Limb (tissue), 2 donors: ENCODE data around the gene ENTPD8.
A peak's percentile ranks its signal among the peaks of the same experiment; 100 is the strongest.

Source experiments
- DNase-seq, 2 donors: peaks; one replicate each; pipeline ENCODE4 v3.0.0-alpha.2; 2016; ENCODE audit errors: extremely low spot score in 2 of 2

ENTPD8 gene

DNA sequence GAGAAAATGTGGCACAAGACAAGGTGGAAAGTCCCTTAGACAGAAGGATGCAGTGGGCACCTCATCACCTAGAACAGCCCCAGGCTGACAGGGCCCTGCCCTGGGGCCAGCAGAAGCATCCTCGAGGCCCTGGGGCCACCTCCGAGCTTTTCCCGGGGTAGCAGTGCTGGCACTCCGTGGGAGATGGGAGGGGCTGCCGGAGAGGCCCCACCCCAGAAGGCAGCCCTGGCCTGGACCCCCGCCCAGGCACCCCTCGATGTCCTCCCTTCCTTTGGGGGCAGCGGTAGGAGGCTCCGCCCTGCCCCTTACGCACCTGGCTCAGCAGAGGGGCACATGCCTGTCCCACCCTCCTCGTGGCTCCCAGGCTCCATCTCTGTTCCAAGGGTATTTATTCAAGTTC lies 35.7 kb upstream of the ENTPD8 start:
- DNase-seq: peak in 1 of 2 donors; percentile 21

DNA sequence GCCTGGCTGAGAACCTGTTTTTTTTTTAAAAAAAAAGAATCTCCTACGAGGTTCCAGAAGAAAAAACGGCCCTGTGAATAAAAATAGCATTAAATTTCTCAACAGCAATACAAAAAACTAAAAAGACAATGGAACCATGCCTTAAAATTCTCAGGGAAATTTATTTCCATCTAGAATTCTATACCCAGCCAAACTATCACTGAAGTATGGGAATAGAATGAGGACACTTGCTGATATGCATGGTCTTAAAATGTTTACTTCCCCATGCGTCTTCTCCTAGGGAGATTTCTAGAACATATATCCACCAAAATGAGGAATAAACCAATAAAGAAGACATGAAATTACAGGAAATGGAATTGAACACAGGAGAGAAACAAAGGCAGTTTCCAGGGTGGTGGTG lies 34.5 kb upstream of the ENTPD8 start:
- no peak for DNase-seq

DNA sequence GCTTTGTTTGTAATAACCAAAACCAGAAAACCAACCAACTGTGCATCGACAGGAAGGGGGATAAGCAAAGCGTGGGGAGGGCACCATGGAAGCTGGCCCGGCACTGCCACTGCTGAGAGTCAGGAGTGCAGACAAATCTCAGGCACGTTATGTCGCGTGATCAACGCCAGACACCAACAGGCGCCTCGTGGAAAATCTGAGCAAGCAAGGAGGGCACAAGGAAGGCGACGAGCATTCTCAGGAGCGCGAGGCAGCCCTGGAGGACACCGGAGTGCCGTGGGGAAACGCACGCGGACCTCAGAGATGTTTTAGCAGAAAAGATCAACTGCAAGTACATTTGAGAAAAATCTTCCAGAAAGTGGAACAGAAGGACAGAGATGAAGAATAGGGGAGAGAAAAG lies 33.1 kb upstream of the ENTPD8 start:
- DNase-seq: no peak

DNA sequence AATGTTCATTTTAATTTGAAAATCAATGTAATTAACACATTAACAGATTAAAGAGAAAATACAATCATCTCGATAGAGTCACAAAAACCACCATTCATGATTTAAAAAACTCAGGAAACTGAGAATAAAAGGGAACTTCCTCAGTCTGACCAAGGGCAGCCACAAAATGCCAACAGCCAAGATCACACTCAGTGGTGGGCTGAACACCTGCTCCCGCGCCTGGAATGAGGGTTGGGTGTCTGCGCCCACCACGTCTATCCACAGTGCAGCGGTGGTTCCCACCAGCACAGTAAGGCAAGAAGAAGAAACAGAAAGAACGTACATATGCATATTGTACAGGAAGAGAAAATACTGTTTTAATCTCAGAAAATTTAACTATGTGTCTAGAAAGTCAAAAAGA lies 29.6 kb upstream of the ENTPD8 start:
- no peak for DNase-seq

DNA sequence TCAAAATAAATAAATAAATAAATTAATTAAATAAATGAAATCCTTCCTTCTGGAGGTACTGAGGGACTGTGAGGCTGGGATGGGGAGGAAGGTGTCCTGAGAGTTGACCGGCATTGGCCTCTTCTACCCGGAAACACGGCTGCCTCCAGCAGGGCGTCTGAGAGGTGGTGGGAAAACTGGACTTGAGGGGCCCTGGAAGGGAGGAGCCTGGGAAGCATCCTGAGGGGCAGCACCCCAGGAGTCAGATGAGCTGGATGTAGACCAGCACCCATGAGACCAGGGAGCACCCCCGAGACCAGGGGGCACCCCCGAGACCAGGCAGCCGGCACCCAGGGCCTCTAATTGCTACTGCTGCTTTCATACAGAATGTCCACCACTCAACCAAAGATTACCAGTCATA lies 26.7 kb upstream of the ENTPD8 start:
- no peak for DNase-seq

DNA sequence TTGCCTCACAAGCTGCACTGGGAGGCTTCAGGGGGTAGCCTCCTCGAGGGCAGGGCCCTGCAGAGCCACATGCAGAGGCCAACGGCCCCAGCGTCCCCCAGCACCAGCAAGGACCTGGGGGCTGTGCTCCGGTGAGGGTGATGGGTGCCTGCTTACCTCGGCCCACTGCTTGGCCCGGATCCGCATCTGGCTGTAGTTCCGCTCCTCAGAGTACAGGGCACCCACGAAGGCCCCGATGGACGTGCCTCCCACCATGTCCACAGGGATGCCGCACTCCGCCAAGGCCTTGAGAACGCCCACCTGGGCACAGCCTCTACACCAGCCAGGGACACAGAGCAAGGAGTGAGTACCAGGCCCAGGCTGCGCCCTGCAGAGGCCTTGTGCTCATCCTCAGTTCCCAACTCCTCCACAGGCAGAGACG lies 26.0 kb upstream of the ENTPD8 start:
- no peak for DNase-seq

DNA sequence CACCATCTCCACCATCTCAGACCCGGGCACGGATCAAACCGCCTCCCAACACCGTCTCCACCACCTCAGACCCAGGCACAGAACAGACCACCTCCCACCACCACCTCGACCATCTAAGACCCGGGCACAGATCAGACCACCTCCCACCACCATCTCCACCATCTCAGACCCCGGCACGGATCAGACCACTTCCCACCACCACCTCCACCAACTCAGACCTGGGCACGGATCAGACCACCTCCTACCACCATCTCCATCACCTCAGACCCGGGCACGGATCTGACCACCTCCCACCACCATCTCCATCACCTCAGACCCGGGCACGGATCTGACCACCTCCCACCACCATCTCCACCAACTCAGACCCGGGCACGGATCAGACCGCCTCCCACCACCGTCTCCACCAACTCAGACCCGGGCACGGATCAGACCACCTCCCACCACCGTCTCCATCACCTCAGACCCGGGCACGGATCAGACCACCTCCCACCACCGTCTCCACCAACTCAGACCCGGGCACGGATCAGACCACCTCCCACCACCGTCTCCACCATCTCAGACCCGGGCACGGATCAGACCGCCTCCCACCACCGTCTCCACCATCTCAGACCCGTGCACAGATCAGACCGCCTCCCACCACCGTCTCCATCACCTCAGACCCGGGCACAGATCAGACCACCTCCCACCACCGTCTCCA lies 25.4 kb upstream of the ENTPD8 start:
- DNase-seq: peak in 1 of 2 donors; percentile 21

DNA sequence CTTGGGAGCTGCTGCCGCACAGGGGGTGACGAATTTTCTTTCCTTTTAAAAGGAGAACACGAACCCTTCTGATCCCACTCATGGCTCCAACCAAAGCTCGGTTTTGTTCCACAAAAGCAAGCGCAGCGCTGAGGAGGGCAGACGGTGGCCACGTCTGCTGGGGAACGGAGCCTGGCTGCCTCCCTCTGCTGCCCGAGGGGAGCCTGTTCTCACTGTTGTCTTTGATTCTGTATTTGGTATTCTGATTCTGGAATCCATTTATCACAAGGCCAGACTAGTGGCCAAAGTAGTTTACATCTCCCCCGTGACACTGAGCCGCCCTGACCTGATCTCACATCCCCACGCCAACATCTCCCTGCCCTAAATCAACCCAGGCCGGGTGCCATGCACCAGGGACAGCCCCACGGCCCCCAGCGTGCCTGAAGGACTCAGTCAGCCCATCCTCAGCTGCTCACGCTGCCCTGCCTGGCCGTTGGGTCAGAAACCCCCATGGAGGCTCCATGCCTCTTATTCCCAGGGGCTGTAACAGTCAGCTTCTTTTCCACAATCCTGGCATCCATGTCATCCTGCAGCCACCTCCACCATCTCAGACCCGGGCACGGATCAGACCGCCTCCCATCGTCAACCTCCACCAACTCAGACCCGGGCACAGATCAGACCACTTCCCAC lies 24.7 kb upstream of the ENTPD8 start:
- DNase-seq: no peak

DNA sequence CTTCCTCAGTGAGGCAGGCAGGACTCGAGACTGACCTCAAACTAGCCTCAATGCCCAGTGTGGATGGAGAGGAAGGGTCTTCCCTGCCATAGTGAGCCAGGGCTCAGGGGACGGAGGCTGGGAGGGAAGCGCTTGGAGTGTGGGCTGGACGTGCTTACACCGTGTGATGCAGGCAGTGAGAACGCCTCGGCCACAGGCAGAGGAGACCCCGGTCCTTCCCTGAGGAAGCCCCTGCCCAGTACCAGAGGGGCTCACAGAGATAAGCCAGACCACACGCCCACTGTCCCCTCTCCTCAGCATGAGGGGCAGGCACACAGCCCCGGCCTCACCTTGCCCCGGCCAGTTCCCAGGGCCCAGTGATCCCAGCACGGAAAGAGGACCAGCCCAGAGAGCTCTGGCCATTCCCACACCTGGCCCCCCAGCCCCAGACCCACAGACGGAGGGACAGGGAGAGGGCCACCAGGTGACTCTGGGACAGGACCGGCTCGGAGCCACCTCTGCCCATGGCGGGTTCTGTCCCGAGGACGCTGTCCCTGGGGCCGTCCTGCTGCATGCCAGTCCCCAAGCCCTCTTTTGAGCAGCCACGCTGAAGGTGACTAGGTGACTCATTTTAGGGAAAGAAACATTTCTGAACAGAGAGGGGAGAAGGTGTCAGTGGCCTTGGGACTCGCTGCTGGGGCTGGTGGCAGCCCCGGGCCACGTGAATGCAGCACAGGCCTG lies 24.0 kb upstream of the ENTPD8 start:
- peak in 1 of 2 donors; percentile 24 for DNase-seq

DNA sequence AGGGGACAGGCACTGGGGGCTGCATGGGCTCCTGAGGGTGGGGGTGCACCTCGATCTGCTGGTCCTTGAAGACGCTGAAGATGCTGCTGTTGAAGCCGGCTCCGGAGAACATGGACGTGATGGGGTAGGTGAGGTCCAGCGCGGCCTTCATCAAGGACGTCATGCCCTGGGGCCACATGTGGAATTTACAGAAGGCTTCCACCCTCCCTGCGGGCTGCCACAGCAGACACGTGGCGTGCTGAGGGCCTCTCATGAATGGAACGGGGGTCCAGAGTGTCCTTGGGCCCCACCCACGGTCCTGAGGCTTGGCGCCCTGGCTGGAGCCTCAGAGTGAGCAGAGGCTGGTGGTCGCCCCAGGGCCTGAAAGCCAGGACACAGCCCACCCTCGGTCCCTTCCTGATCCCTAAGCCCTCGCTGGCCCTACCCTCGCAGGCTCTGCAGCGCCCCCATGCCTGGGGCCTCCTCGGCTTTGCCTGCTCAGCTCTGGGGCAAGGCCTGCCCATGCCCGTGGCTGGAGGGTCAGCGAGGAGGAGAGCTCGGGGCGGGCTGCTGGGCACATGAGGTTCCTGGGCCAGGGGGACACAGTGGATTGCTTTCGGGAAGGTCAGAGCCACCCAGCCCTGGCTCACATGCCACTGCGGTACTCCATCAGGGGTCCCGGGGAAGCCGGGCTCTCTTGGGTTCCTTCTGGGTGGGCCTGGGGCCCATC lies 23.3 kb upstream of the ENTPD8 start:
- DNase-seq: peak in 1 of 2 donors; percentile 25

DNA sequence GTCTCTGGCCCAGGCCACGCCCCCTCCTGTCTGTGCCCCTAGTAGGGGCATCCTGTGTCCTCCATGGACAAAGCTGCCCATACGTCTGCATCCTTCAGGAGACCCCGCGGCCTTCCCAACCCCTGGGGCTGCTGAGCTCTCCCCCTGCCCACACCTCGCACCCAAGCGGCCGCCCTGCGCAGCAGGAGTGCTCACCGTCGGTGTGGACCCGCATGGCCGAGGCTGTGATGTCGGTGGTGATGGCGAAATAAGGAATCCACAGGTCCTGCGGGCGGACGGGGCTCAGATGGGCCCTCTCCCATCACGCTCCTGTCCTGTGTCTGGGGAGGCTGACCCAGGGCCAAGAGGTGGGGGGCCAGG lies 22.8 kb upstream of the ENTPD8 start:
- DNase-seq: no peak

DNA sequence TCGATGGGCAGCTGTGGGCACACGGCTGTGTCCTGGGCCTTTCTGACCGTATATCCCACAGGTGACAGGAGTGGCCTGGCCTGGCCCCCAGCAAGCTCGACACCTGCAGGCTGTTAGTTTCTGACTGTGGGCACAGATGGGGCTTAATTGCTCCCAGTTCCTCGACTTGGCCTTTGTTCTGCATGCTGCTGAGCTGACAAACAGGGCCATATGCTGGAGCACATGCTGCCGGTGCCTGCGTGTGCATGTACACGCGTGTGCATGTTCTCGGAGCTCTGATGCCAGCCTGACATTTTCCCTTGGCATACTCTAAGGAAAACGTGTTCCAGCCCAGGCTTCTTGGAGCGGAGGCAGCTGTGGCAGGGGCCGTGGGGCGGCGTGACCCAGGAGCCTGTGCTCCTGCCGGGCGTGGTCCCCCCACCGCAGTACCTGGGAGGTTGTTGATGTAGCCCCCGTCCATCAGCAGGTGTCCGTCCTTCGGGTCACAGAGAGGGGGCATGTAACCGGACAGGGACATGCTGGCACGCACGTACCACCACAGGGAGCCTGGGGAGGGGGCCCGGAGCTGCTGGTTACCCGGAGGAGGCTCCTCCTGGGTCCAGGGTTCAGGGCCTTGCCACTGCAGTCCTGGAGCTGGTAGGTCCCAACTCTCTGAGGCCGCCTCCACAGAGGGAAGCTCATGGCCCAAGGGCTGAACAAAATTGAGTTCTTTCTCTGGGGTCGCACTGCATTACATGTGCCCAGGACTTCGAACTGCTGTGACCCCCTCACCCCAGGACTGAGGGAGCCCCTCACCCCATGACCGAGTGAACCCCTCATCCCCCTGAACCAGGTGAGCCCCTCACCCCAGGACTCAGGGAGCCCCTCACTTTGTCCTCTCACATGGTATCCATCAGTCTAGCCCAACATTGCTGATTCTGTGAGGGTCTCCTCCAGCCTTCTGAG lies 22.1 kb upstream of the ENTPD8 start:
- peak in 1 of 2 donors; percentile 33 for DNase-seq

DNA sequence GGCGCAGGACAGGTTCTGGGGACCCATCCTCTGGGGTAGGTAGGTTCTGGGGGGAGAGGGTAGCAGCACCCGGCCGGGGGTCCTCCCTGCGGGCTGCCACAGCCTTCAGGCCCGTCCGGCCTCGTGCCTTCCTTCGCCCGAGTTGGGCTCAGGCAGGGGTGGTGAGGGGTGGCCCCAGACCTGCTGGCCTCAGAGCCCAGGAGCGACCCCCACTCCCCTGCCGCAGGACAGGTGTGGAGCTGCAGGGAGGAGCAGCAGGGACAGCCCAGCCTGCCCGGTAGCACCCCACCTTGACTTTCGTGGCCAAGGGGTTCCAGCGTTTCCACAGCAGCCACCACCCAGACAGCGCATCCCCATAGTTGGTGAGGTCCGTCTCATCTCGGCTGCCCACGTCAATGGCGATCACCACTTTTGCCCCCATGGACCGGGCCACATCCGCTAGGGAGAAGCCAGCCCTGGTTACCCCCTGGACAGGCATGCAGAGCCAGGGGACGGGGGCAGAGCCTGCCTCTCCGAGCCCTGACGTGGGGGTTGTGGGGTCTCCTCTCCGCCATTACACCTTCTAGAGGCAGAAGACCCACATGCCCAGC lies 21.3 kb upstream of the ENTPD8 start:
- peak in 1 of 2 donors; percentile 27 for DNase-seq

DNA sequence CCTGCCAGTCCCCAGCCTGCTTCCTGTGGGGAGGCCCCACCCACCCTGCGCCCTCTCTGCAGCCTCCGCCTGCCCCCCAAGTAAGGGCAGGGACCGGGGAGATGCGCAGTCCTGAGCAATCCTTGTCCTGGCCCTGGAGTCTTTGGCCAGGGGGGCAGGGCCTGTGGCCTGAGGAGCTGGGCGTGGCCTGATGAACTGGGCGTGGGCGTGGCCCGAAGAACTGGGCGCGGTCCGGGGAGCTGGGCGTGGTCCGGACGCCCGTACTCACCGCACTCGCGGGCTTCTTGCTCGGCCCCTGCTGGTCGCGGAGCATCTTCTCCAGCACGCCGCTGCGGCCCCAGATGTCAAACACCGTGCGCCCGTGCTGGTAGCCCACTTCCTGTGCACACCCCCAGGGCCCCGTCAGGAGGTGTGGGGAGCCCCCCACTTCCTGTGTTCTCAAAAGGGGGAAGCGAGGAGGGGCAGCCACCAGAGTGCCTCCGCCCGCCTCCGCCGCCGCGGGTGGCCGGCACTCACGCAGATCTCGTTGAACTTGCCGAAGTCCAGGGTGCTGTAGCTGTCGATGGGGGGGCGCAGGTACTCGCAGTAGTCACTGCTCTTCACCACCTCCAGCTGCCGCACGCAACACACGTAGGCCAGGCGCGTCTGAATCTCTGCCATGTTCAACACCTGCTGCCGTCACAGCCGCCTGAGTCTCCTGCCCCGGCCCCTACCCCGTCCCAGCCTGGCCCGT lies 20.7 kb upstream of the ENTPD8 start:
- peak in 1 of 2 donors; percentile 54 for DNase-seq

DNA sequence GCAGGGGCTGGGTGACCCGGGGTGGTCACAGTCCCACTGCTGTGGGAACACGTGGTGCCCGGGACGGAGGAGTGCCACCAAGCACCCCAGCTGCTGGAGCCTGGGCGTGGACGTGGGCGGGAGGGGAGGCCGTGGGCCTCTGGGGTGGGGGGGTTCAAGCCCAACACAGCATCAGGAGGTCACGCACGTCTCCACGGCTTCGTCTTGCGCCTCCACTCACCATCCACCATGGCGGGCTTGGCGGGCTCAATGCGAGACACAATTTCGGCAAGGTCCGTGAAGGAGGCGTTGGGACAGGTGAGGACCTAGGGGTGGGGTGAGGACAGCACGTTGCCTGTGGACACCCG lies 20.1 kb upstream of the ENTPD8 start:
- DNase-seq: no peak

DNA sequence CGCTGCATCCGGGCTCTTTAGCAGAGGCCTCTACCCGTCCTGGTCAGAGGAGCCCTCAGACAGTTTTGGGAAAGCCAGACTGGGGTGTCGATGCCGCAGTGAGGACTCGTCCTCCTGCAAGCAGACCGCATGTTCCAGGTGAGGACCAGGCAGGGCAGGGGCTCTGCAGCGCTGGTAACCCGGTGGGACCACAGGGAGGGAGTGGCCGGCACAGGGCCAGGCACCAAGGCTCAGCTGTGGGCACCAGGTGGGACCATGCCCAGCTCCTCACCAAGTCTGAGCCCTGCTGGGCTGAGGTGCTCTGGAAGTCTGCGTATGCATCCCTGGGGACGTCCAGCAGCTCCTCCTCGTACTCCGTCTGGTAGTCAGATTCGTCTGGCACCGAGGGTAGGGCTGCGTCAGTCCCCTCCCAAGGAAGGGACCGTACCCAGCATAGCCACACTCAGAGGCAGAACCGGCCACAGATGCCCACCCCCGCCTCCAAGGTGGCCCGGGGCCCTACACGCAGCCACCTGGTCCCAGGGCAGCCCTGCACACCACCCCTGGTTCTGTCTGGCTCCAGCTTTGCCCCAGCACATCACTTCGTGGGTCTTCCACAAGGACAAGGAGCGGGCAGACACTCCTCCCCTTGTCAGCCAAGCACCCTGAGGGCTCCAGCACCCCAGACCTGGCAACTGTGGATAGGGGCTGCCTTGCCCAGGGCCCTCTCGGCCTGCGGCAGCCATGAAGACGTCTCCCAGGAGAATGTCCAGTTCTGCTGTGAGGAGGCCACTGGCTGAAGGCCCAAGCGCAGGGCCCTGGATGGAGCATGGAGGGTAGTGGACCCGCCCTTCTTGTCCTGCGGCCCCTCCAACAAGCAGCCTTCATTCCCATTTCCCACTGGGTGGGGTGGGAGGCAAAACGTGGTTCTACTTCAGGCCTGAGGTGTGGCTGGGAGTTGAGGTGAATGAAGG lies 19.5 kb upstream of the ENTPD8 start:
- peak in 1 of 2 donors; percentile 41 for DNase-seq

DNA sequence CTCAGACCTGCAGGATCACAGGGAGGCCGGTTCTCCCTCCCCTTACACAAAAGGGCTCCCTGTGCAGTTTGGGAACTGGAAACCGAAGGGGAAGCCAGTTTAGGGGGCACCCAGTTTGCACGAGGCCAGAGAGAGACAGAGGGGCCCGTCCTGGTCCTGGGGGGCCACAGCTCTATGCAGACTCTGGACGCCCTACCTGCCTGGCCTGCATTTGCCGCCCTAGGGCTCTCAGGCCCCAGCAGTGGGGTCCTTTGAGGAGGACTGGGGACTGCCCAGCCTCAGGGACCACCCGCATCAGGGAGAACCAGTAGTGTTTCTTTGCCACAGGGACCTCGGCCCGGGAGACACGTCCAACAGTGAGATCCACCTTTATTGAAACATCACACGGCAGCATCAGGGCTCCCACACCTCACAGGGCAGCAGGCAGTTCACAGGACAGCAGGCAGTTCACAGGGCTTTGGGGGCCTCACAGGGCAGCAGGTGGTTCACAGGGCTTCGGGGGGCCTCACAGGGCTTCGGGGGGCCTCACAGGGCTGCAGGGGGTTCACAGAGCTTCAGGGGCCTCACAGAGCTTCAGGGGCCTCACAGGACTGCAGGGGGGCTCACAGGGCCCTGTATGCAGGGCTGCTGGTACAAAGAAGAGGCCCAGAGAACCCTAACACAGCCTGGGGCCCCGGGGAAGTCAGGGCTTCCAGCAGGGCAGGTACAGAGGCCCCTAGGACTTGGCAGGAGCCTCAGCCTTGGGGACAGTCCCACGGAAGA lies 18.6 kb upstream of the ENTPD8 start:
- DNase-seq: no peak

DNA sequence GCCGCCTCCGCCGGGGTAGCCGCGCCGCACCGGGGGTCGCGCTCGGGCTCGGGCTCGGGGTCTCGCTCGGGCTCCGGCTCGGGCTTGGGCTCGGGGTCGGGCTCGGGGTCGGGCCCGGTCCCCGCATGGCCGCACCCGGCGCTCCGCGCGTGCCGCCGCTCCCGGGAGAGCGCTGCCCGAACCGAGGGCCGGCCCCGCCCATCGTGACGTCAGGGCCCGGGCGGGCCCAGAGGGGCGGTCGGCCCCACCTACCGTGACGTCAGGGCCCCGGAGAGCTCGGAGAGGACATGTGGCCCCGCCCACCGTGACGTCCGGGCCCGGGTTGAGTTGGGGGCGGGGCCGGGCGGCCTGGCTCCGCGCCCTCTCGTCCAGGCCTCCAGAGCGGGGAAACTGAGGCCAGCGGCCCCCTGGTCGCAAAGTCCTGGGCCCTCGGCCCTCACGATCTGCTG lies 18.0 kb upstream of the ENTPD8 start, which contains the start of gene NSMF:
Gene NSMF (minus strand): TSS at position 183 of the 449 bp plus-strand sequence. CDS start 232 bp downstream, outside the sequence.
- DNase-seq: peak; percentile 90 to 97
